Liver (tissue), 3 donors: ENCODE data around the gene PRKN.

ENCODE experiments used
- CTCF ChIP-seq: fragments of 150-350 bp; IDR thresholded peaks from 2 replicates; pipeline ENCODE4 v1.5.1; 2017; ENCODE audit warnings: improper control_type of control experiment, low read depth, low read length; ENCODE audit not compliant: missing input control
- GABPA ChIP-seq, 2 donors: IDR thresholded peaks in 1 of 2; conservative IDR thresholded peaks in 1 of 2; 2 replicates each; pipeline ENCODE4 v1.6.1; 2016; ENCODE audit warnings: antibody characterized with exemption in 2 of 2, mild to moderate bottlenecking in 1 of 2, moderate library complexity in 1 of 2
- YY1 ChIP-seq: IDR thresholded peaks from 2 replicates; pipeline ENCODE4 v1.6.1; 2016; ENCODE audit warnings: antibody characterized with exemption, mild to moderate bottlenecking
- TF ChIP-seq, protein P1 (sequence below): IDR thresholded peaks from 2 replicates; pipeline ENCODE4 v1.6.1; 2016; ENCODE audit warnings: antibody characterized with exemption, mild to moderate bottlenecking
- TF ChIP-seq, protein P2 (sequence below): IDR thresholded peaks from 2 replicates; pipeline ENCODE4 v1.6.1; 2016; ENCODE audit warnings: antibody characterized with exemption
- donor health status: healthy.
- donor health status: healthy.

GRCh38 chr6:161798844-161799394 is 928.6 kb downstream of the PRKN start:
- no peak for TF ChIP-seq YY1
- TF ChIP-seq, protein P1, sequence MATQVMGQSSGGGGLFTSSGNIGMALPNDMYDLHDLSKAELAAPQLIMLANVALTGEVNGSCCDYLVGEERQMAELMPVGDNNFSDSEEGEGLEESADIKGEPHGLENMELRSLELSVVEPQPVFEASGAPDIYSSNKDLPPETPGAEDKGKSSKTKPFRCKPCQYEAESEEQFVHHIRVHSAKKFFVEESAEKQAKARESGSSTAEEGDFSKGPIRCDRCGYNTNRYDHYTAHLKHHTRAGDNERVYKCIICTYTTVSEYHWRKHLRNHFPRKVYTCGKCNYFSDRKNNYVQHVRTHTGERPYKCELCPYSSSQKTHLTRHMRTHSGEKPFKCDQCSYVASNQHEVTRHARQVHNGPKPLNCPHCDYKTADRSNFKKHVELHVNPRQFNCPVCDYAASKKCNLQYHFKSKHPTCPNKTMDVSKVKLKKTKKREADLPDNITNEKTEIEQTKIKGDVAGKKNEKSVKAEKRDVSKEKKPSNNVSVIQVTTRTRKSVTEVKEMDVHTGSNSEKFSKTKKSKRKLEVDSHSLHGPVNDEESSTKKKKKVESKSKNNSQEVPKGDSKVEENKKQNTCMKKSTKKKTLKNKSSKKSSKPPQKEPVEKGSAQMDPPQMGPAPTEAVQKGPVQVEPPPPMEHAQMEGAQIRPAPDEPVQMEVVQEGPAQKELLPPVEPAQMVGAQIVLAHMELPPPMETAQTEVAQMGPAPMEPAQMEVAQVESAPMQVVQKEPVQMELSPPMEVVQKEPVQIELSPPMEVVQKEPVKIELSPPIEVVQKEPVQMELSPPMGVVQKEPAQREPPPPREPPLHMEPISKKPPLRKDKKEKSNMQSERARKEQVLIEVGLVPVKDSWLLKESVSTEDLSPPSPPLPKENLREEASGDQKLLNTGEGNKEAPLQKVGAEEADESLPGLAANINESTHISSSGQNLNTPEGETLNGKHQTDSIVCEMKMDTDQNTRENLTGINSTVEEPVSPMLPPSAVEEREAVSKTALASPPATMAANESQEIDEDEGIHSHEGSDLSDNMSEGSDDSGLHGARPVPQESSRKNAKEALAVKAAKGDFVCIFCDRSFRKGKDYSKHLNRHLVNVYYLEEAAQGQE = no peak
- no peak for TF ChIP-seq CTCF
- no peak for TF ChIP-seq GABPA (IDR thresholded peaks at IDR 0.05 in 1 of 2, conservative IDR thresholded peaks at IDR 0.05 in 1 of 2)
- TF ChIP-seq, protein P2, sequence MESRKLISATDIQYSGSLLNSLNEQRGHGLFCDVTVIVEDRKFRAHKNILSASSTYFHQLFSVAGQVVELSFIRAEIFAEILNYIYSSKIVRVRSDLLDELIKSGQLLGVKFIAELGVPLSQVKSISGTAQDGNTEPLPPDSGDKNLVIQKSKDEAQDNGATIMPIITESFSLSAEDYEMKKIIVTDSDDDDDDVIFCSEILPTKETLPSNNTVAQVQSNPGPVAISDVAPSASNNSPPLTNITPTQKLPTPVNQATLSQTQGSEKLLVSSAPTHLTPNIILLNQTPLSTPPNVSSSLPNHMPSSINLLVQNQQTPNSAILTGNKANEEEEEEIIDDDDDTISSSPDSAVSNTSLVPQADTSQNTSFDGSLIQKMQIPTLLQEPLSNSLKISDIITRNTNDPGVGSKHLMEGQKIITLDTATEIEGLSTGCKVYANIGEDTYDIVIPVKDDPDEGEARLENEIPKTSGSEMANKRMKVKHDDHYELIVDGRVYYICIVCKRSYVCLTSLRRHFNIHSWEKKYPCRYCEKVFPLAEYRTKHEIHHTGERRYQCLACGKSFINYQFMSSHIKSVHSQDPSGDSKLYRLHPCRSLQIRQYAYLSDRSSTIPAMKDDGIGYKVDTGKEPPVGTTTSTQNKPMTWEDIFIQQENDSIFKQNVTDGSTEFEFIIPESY = no peak
